K562 (cell line): ENCODE results near the gene UNC80. TPM values are rescaled to one million over a fixed set of nuclear protein-coding genes. Genes with fewer than 3 reads are reported as not detected.

Source experiments
- ATAC-seq: fragments of 200-7000 bp; cut with Tn5 transposase; 3 replicates; pipeline ENCODE4 v1.9.1; 2020; ENCODE audit warnings: moderate library complexity
- BruUV-seq: library from RNA; stranded (reverse); fragments of 400-500 nt; replicated peaks from 2 replicates; lab custom pipeline; 2021; lab: Mats Ljungman, UMichigan
- CTCF ChIA-PET: fragments of 300-600 bp; formaldehyde crosslinking; extraction: SDS; loops from one replicate; lab custom pipeline; 2021; ENCODE audit warnings: low intra/inter-chr PET ratio; lab: Yijun Ruan, JAX
- POLR2A ChIA-PET: fragments of 300-600, 350-650 bp; sonication (Branson Sonifier 250); formaldehyde crosslinking; extraction: SDS; loops from one replicate; lab custom pipeline; 2021; ENCODE audit warnings: antibody characterized with exemption, inconsistent platforms; lab: Yijun Ruan, JAX
- DNase-seq, 4 experiments: peaks; one replicate each; pipeline versions ENCODE4 v3.0.0 to v3.0.0-alpha.2; 2011 to 2018; ENCODE audit warnings: low spot score in 3 of 4, mixed read lengths in 3 of 4; ENCODE audit errors: extremely low read depth in 1 of 4
- FAIRE-seq: peaks from 2 replicates; lab custom pipeline; 2011; peaks lifted over from hg19 to GRCh38; lab: Jason Lieb, UNC
- H2AFZ ChIP-seq: 2 replicates; pipeline ENCODE4 v1.6.0; 2011; ENCODE audit warnings: low read depth, low read length, control low read depth, inconsistent platforms
- H3K27ac ChIP-seq: fragments of 200-600 bp; 3 replicates; pipeline ENCODE4 v1.8.0; 2011; ENCODE audit warnings: low read depth, mild to moderate bottlenecking, control low read depth, inconsistent platforms, low read length, moderate library complexity, mixed read lengths; ENCODE audit errors: extremely low read depth
- H3K27me3 ChIP-seq, 2 experiments: fragments of 300-600 bp in 1 of 2; 2 replicates in 1 of 2; 3 replicates in 1 of 2; pipeline versions ENCODE4 v1.6.0 to v1.8.0; 2011; ENCODE audit warnings: inconsistent platforms in 2 of 2, low read length in 2 of 2, mild to moderate bottlenecking in 1 of 2, mixed read lengths in 1 of 2, moderate library complexity in 1 of 2; ENCODE audit not compliant: control insufficient read depth in 2 of 2, insufficient read depth in 2 of 2
- H3K36me3 ChIP-seq: fragments of 300-600 bp; 3 replicates; pipeline ENCODE4 v1.8.0; 2011; ENCODE audit warnings: mild to moderate bottlenecking, low read length, inconsistent platforms; ENCODE audit not compliant: control insufficient read depth, insufficient read depth
- H3K4me1 ChIP-seq, 2 experiments: fragments of 200-600 bp in 1 of 2; replicated peaks in 1 of 2; 2 replicates in 1 of 2; 3 replicates in 1 of 2; pipeline versions ENCODE4 v1.5.1 to v1.8.0; 2011; ENCODE audit warnings: inconsistent platforms in 2 of 2, low read length in 2 of 2, mild to moderate bottlenecking in 1 of 2, mixed read lengths in 1 of 2, moderate library complexity in 1 of 2; ENCODE audit not compliant: control insufficient read depth in 2 of 2, insufficient read depth in 2 of 2
- H3K4me2 ChIP-seq: 2 replicates; pipeline ENCODE4 v1.6.1; 2011; ENCODE audit warnings: low read length, control low read depth, inconsistent platforms, mixed read lengths; ENCODE audit not compliant: insufficient read depth
- H3K4me3 ChIP-seq: fragments of 200-600 bp; sonication (generic), shearing (Covaris generic); 2 replicates; pipeline ENCODE4 v1.5.1; 2016; ENCODE audit warnings: control low read depth, inconsistent platforms
- H3K79me2 ChIP-seq: fragments of 200-600 bp; 3 replicates; pipeline ENCODE4 v1.8.0; 2011; ENCODE audit warnings: low read length, inconsistent platforms; ENCODE audit not compliant: control insufficient read depth, insufficient read depth
- H3K9ac ChIP-seq, 2 experiments: 2 replicates each; pipeline versions ENCODE4 v1.6.0 to v1.6.1; 2011; ENCODE audit warnings: low read depth in 2 of 2, low read length in 2 of 2, control low read depth in 1 of 2, inconsistent platforms in 1 of 2, mild to moderate bottlenecking in 1 of 2, mixed read lengths in 1 of 2; ENCODE audit not compliant: insufficient read depth in 1 of 2
- H3K9me1 ChIP-seq: one replicate; pipeline ENCODE4 v1.6.0; 2011; ENCODE audit warnings: inconsistent platforms, mild to moderate bottlenecking, low read length, moderate library complexity; ENCODE audit not compliant: control insufficient read depth, insufficient read depth
- H3K9me3 ChIP-seq: replicated peaks from 2 replicates; pipeline ENCODE4 v1.5.1; 2011; ENCODE audit warnings: low read depth, low read length, inconsistent platforms; ENCODE audit not compliant: control insufficient read depth, insufficient read depth
- H4K20me1 ChIP-seq: replicated peaks from 2 replicates; pipeline ENCODE4 v1.6.1; 2011; ENCODE audit warnings: low read length, inconsistent platforms, mixed read lengths; ENCODE audit not compliant: control insufficient read depth, insufficient read depth
- ATF2 ChIP-seq: sonication (generic); formaldehyde crosslinking; IDR thresholded peaks from 2 replicates; pipeline ENCODE4 v1.8.1; 2022; ENCODE audit warnings: missing genetic modification reagents
- CTBP1 ChIP-seq: fragments of 450-650 bp; IDR thresholded peaks from 2 replicates; pipeline ENCODE4 v1.6.1; 2016; ENCODE audit warnings: borderline replicate concordance
- FOXK2 ChIP-seq, 2 experiments: fragments of 450-650 bp; IDR thresholded peaks in 1 of 2; conservative IDR thresholded peaks in 1 of 2; 2 replicates each; pipeline ENCODE4 v1.6.1; 2016; ENCODE audit warnings: low read depth in 2 of 2, mild to moderate bottlenecking in 1 of 2
- GTF3C2 ChIP-seq: IDR thresholded peaks from 3 replicates; pipeline ENCODE4 v1.6.1; 2011; ENCODE audit warnings: borderline replicate concordance, mild to moderate bottlenecking, moderate library complexity; ENCODE audit not compliant: insufficient read length; ENCODE audit errors: extremely low read depth
- KLF1 ChIP-seq: fragments of 450-650 bp; IDR thresholded peaks from 2 replicates; pipeline ENCODE4 v1.6.1; 2016; ENCODE audit warnings: missing genetic modification characterization, missing compliant biosample characterization
- KLF10 ChIP-seq: fragments of 250-450 bp; sonication (Bioruptor Pico); IDR thresholded peaks from 2 replicates; pipeline ENCODE4 v1.6.1; 2021; ENCODE audit warnings: matching md5 sums
- L3MBTL2 ChIP-seq: fragments of 450-650 bp; IDR thresholded peaks from 2 replicates; pipeline ENCODE4 v1.6.1; 2016; ENCODE audit warnings: mild to moderate bottlenecking, moderate library complexity
- NFYB ChIP-seq: IDR thresholded peaks from 2 replicates; pipeline ENCODE4 v1.6.1; 2011; ENCODE audit warnings: mild to moderate bottlenecking, moderate library complexity; ENCODE audit not compliant: insufficient read length; ENCODE audit errors: extremely low read depth
- NR1H2 ChIP-seq: sonication (generic); formaldehyde crosslinking; IDR thresholded peaks from 2 replicates; pipeline ENCODE4 v1.4.0; 2020; ENCODE audit warnings: mild to moderate bottlenecking, missing genetic modification reagents
- NUFIP1 ChIP-seq: fragments of 450-650 bp; IDR thresholded peaks from 2 replicates; pipeline ENCODE4 v1.6.1; 2018; ENCODE audit not compliant: partially characterized antibody
- THRB ChIP-seq: fragments of 450-650 bp; formaldehyde crosslinking; conservative IDR thresholded peaks from 2 replicates; pipeline ENCODE4 v1.4.0; 2022; ENCODE audit warnings: mild to moderate bottlenecking, missing genetic modification characterization
- ZKSCAN3 ChIP-seq: fragments of 250-450 bp; sonication (Bioruptor Pico); IDR thresholded peaks from 2 replicates; pipeline ENCODE4 v1.4.0; 2020
- ZNF3 ChIP-seq: fragments of 250-450 bp; sonication (Bioruptor Pico); IDR thresholded peaks from 2 replicates; pipeline ENCODE4 v1.5.0; 2021; ENCODE audit warnings: mild to moderate bottlenecking, moderate library complexity
- ZNF398 ChIP-seq: fragments of 250-450 bp; sonication (Bioruptor Pico); IDR thresholded peaks from 2 replicates; pipeline ENCODE4 v1.8.0; 2021; ENCODE audit warnings: moderate library complexity, mild to moderate bottlenecking, inconsistent platforms
- in situ Hi-C: fragments of 300-500 bp; cut with MboI; formaldehyde crosslinking; loops from 4 replicates; pipeline ENCODE4 v1.15.0; 2018; ENCODE audit warnings: inconsistent platforms, mixed read lengths
- intact Hi-C: fragments of 100-400 bp; cut with micrococcal nuclease; formaldehyde crosslinking; loops from 2 replicates; pipeline ENCODE4 v1.14.2; 2022
- polyA plus RNA-seq, 8 experiments: library from polyadenylated mRNA; depleted of rRNA in 4 of 8; stranded (reverse) in 5 of 8; unstranded in 3 of 8; fragments of >200 nt; fragmentation: Nextera tagmentation in 2 of 8; fragmentation: Illumina TruSeq in 1 of 8; extraction: Ambion mirVana in 2 of 8; extraction: Trizol in 1 of 8; gene quantifications; 2 replicates each; pipeline versions ENCODE4 v1.2.1 to v1.2.3, GENCODE V29; 2011 to 2014; ENCODE audit warnings: inconsistent platforms in 1 of 8, missing spikeins in 1 of 8
- total RNA-seq, 7 experiments: library from RNA; depleted of rRNA in 6 of 7; stranded (reverse); fragments of >200 nt in 6 of 7; fragmentation: Illumina TruSeq in 2 of 7; extraction: Trizol in 2 of 7; gene quantifications; 2 replicates each; pipeline versions ENCODE4 v1.2.1 to v1.2.3, GENCODE V29; 2011 to 2021; ENCODE audit warnings: low replicate concordance in 1 of 7

The UNC80 gene
- total and polyA plus RNA-seq, 9 of the 15 experiments (the other 6 are each of a cell fraction or from before 2014, with no cell fraction given), result under 0.01 to 0.04 (median 0.01) TPM; not detected in 5

GRCh38 chr2:209942936-209943605, 171.4 kb downstream of the UNC80 start (continued):
- TF ChIP-seq GTF3C2 (no peak), ATF2 (CRISPR knock-in tag) (no peak)

GRCh38 chr2:209943776-209944175, 172.1 kb downstream of the UNC80 start:
- ATAC-seq (no peak), DNase-seq (no peak), FAIRE-seq (no peak)
- Histone ChIP-seq H3K9ac (no peak overlapping the region), H3K27me3 (no peaks in the 10 kb centered on the region), H2AFZ (no peak overlapping the region), H3K9me1 (no peaks in the 10 kb centered on the region), H3K4me3 (no peak overlapping the region), H3K4me1 (no peaks in the 10 kb centered on the region), H3K79me2 (no peaks in the 10 kb centered on the region), H3K4me2 (no peak overlapping the region), H3K9me3 (no peaks in the 10 kb centered on the region), H4K20me1 (no peaks in the 10 kb centered on the region), H3K36me3 (no peaks in the 10 kb centered on the region), H3K27ac (no peak overlapping the region)
- intact Hi-C loops (no loop called here), in situ Hi-C loops (no loop called here)
- BruUV-seq, result no TSS peak
- ChIA-PET CTCF (no interaction called here), POLR2A (no interaction called here)
- no peak for TF ChIP-seq ZNF3 (CRISPR knock-in tag)
- TF ChIP-seq NUFIP1, result no peak
- no peak for TF ChIP-seq FOXK2 (conservative IDR thresholded peaks at IDR 0.05 in 1 of 2, IDR thresholded peaks at IDR 0.05 in 1 of 2; ENCODE audit: low read depth in 2 of 2)
- TF ChIP-seq NFYB, result no peak
- no peak for TF ChIP-seq THRB (CRISPR knock-in tag)
- no peak for TF ChIP-seq ZNF398 (CRISPR knock-in tag)
- TF ChIP-seq ZKSCAN3 (CRISPR knock-in tag), result no peak
- TF ChIP-seq KLF1, result no peak
- TF ChIP-seq NR1H2 (CRISPR knock-in tag), result no peak
- no peak for TF ChIP-seq L3MBTL2
- no peak for TF ChIP-seq KLF10 (CRISPR knock-in tag)
- TF ChIP-seq CTBP1, result no peak
